NCI-H2081 treated with DMSO at 0.1 percent for 48 hours (cell line): ENCODE measurements around the gene PSMD5.
"Not testable (repeated sequence)": the region's sequence is repeated elsewhere in the genome, so short reads cannot be mapped to it uniquely, and the experiment has no call there.

Experiments
- DNase-seq: peaks from one replicate; lab custom pipeline; 2025; lab: John Stamatoyannopoulos, UW

PSMD5 gene

GRCh38 chr9:120807607-120808379 is 34.9 kb downstream of the PSMD5 start:
- no peak for DNase-seq

GRCh38 chr9:120804784-120805363 is 37.8 kb downstream of the PSMD5 start:
- not testable (repeated sequence) for DNase-seq

- DNase-seq, result no peak
Measured at GRCh38 chr9:120801441-120801840, 41.3 kb downstream of the PSMD5 start.

- DNase-seq, result peak; percentile 49
Measured at GRCh38 chr9:120792898-120793765, 49.6 kb downstream of the PSMD5 start, which contains the start of gene FBXW2. FBXW2 (minus strand) TSS chr9:120793416; CDS start chr9:120788258, 5,158 bp downstream.

GRCh38 chr9:120791161-120791560 is 51.6 kb downstream of the PSMD5 start:
- no peak for DNase-seq

- DNase-seq, result no peak
Measured at GRCh38 chr9:120787933-120788332, 54.8 kb downstream of the PSMD5 start.

- no peak for DNase-seq
Measured at GRCh38 chr9:120783602-120784047, 59.1 kb downstream of the PSMD5 start.

- DNase-seq, result no peak
Measured at GRCh38 chr9:120781236-120781635, 61.5 kb downstream of the PSMD5 start.

GRCh38 chr9:120780367-120780766 is 62.4 kb downstream of the PSMD5 start:
- no peak for DNase-seq

GRCh38 chr9:120779227-120779626 is 63.5 kb downstream of the PSMD5 start:
- no peak for DNase-seq

- no peak for DNase-seq
Measured at GRCh38 chr9:120778758-120779157, 64.0 kb downstream of the PSMD5 start.

GRCh38 chr9:120777229-120777628 is 65.5 kb downstream of the PSMD5 start:
- no peak for DNase-seq

- no peak for DNase-seq
Measured at GRCh38 chr9:120776788-120777187, 65.9 kb downstream of the PSMD5 start.

GRCh38 chr9:120775859-120776258 is 66.9 kb downstream of the PSMD5 start:
- no peak for DNase-seq

- DNase-seq, result no peak
Measured at GRCh38 chr9:120774719-120775118, 68.0 kb downstream of the PSMD5 start.

- DNase-seq, result no peak
Measured at GRCh38 chr9:120773256-120773655, 69.5 kb downstream of the PSMD5 start.

GRCh38 chr9:120770931-120771330 is 71.8 kb downstream of the PSMD5 start:
- no peak for DNase-seq

GRCh38 chr9:120768886-120769285 is 73.8 kb downstream of the PSMD5 start:
- DNase-seq, result no peak

GRCh38 chr9:120768247-120768646 is 74.5 kb downstream of the PSMD5 start:
- DNase-seq, result no peak

- no peak for DNase-seq
Measured at GRCh38 chr9:120767451-120767850, 75.3 kb downstream of the PSMD5 start.
